Measurements from ENCODE around the gene C1orf35. TPM values are rescaled to one million over a fixed set of nuclear protein-coding genes. Genes with fewer than 3 reads are reported as not detected.
A peak's percentile ranks its signal among the peaks of the same experiment; 100 is the strongest.

Gene C1orf35
- total and polyA plus RNA-seq, 9 donors = 2.8 to 29.3 (median 21.0) TPM

DNA sequence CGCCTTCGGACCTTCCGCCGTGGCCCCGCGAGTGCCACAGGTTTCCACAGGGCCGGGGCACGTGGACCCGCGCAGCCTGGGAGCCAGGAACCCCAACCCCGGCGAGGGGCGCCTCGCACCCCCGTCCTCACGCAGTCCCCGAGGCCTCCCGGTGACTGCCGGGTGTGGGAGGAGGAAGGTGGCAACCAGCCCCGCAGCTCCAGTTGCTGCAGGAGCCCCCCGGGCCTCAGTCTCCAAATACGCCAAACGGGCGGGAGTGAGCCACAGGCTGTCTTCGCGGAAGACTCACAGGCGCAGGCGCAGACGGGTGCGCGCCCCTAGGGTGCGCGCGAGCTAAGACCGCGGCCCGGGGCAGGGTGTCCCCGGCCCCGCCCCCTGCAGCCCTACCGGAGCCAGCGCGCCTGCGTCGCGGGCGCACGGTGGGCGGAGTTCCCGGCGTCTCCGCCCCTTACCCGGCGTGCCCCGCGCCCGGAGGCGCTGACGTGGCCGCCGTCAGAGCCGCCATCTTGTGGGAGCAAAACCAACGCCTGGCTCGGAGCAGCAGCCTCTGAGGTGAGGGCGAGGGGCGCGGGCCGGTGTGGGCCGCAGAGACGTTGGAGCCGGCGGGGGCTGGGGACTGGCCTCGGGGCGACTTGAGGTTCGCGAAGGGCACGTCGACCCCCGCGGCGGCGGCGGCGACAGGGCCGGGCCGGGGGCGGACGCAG is 20.8 kb downstream of the C1orf35 start, which contains the start of gene ARF1:
Gene ARF1 (plus strand): TSS at position 495 of the 704 bp plus-strand sequence. CDS start 14,407 bp downstream, outside the sequence.
- DNase-seq = peak; percentile 89 to 97 (median 95)
- Histone ChIP-seq H3K4me3 (peak within 1 kb of the TSS; percentile 99), H3K9me3 (no peaks in the 10 kb centered on the region), H3K4me1 (ENCODE audit: insufficient read depth) (peaks cover 21% of the 10 kb centered on the region), H3K36me3 (no peaks in the 10 kb centered on the region), H3K27me3 (no peaks in the 10 kb centered on the region), H3K27ac (peak within 1 kb of the TSS; percentile 97 to 99)
- TF ChIP-seq POLR2A (IDR thresholded peaks at IDR 0.05) (peak; percentile 96), EP300 (IDR thresholded peaks at IDR 0.05) (peak; percentile 21)
- TF ChIP-seq, protein P1, sequence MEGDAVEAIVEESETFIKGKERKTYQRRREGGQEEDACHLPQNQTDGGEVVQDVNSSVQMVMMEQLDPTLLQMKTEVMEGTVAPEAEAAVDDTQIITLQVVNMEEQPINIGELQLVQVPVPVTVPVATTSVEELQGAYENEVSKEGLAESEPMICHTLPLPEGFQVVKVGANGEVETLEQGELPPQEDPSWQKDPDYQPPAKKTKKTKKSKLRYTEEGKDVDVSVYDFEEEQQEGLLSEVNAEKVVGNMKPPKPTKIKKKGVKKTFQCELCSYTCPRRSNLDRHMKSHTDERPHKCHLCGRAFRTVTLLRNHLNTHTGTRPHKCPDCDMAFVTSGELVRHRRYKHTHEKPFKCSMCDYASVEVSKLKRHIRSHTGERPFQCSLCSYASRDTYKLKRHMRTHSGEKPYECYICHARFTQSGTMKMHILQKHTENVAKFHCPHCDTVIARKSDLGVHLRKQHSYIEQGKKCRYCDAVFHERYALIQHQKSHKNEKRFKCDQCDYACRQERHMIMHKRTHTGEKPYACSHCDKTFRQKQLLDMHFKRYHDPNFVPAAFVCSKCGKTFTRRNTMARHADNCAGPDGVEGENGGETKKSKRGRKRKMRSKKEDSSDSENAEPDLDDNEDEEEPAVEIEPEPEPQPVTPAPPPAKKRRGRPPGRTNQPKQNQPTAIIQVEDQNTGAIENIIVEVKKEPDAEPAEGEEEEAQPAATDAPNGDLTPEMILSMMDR (IDR thresholded peaks at IDR 0.05) = peak in 1 of 3 donors; percentile 45
- 0 to 1% (median 1%) methylated on average over 47 to 87 of the region's 87 CpGs for WGBS, 3 donors
- intact Hi-C loops (cut with DNase I) = loop anchor here in 1 of 4 donors (1.0 kb wide), 1 partner anchor 21 kb away; the partner anchor contains the start of gene C1orf35

- Histone ChIP-seq H3K4me3 (peak overlapping the region; percentile 99), H3K27me3 (no peaks in the 10 kb centered on the region), H3K36me3 (no peaks in the 10 kb centered on the region), H3K4me1 (ENCODE audit: insufficient read depth) (peaks cover 21% of the 10 kb centered on the region), H3K27ac (peak overlapping the region; percentile 18 to 97), H3K9me3 (no peaks in the 10 kb centered on the region)
- no peak for TF ChIP-seq POLR2A (IDR thresholded peaks at IDR 0.05)
- no peak for TF ChIP-seq EP300 (IDR thresholded peaks at IDR 0.05)
- TF ChIP-seq, protein P1 (IDR thresholded peaks at IDR 0.05) = no peak
- intact Hi-C loops (cut with DNase I) = loop anchor here in 1 of 4 donors (1.0 kb wide), 1 partner anchor 22 kb away; the partner anchor contains the start of gene C1orf35
- WGBS, 3 donors = 9 to 24% (median 10%) methylated on average over 13 to 31 of the region's 31 CpGs
- DNase-seq = peak in 2 of 5 donors; percentile 42 to 51
Observed at GRCh38 chr1:228081578-228082213, 21.4 kb downstream of the C1orf35 start.

GRCh38 chr1:228081144-228081543 is 22.0 kb downstream of the C1orf35 start:
- 76 to 85% (median 82%) methylated on average over 7 of the region's 7 CpGs for WGBS, 3 donors
- Histone ChIP-seq H3K27me3 (no peaks in the 10 kb centered on the region), H3K36me3 (no peaks in the 10 kb centered on the region), H3K27ac (peak overlapping the region; percentile 18 to 97), H3K9me3 (no peaks in the 10 kb centered on the region), H3K4me3 (peak overlapping the region; percentile 99), H3K4me1 (ENCODE audit: insufficient read depth) (peaks cover 18% of the 10 kb centered on the region)
- TF ChIP-seq, protein P1 (IDR thresholded peaks at IDR 0.05) = no peak
- TF ChIP-seq POLR2A (IDR thresholded peaks at IDR 0.05) (no peak), EP300 (IDR thresholded peaks at IDR 0.05) (no peak)
- peak in 3 of 5 donors; percentile 44 to 51 (median 48) for DNase-seq
- intact Hi-C loops (cut with DNase I) = no loop called here

GRCh38 chr1:228079601-228080263 is 23.4 kb downstream of the C1orf35 start:
- TF ChIP-seq, protein P1 (IDR thresholded peaks at IDR 0.05) = no peak
- no peak for TF ChIP-seq EP300 (IDR thresholded peaks at IDR 0.05)
- WGBS, 3 donors = 79 to 86% (median 81%) methylated on average over 5 to 7 of the region's 7 CpGs
- Histone ChIP-seq H3K36me3 (no peaks in the 10 kb centered on the region), H3K4me1 (ENCODE audit: insufficient read depth) (peaks cover 10% of the 10 kb centered on the region), H3K9me3 (no peaks in the 10 kb centered on the region), H3K27ac (no peak overlapping the region), H3K4me3 (no peak overlapping the region), H3K27me3 (no peaks in the 10 kb centered on the region)
- peak in 3 of 5 donors; percentile 8 to 31 (median 21) for DNase-seq
- intact Hi-C loops (cut with DNase I) = no loop called here
